NCI-H2081 treated with DMSO at 0.1 percent for 48 hours (cell line): ENCODE data around the gene C1QTNF1.

Experiments used
- DNase-seq: peaks from one replicate; lab custom pipeline; 2025; lab: John Stamatoyannopoulos, UW

C1QTNF1 gene

DNA sequence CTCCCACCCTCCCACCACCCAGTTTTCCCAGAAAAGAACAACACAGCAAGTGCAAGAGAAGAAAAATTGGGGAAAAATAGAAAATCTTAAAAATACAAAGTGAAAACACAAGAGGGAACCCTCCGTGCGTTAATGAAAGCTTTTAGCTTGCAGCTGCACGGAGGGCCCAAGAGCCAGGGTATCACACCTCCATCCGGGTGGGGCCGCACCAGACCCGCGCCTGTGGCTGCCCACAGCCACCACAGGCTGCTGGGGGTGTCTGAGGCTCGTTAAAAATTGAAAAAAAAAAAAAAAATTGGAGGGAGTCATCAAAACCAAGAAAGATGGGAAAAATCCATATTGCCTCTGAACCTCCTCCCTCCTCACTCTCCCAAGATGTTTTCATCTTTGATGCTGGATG, 69.3 kb downstream of the C1QTNF1 start:
- no peak for DNase-seq

DNA sequence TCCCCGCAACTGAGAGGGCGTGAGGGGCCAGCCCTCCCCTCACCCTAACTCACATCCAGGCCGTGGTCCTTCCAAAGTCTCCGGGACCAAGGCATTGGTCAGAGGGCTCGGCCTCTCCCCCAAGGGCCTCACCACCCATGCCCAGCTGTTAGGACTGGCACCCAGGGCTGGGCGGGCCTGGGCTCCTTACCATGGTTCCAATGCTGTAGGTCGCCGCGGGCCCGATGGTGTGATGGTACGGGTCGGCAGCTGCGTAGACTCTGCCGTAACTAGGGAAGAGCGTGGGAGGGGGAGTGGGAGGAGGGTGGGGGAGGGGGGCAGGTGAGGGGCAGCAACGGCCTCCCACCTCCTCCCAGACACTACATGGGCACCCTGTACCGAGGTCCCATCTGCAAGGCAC, 70.3 kb downstream of the C1QTNF1 start:
- DNase-seq: no peak

DNA sequence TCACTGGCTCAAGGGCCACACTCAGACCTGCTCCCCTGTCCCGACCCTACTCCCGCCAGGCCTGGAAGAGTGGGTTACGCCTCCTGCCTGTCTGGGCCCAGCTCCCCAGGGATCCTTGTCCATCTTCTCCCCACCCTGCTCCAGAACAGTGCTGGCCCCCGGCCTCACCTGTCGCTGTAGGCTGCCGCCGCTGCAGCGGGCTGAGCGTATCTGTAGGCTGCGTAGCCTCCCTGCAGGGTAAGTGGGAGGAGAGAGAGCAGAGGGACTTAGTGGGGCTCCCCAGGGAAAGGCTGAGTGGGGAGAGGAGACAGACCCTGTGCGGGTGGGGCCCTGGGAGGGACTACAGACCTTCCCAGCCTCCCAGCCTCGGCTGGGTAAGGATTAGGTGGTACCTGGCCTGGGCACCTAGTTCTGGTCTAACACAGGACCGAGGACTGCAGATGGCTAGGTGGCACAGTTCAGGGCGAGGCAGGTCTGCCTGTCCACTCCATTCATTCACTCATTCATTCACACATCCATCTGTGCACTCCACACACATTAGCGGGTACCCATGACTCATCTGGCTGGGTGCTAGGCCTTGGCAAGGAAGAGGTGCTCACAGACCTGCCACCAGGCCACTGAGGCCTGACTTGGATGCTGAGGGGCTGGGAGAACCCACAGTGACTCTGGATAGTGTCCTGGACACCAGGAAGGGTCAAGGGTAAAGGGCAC, 71.5 kb downstream of the C1QTNF1 start:
- DNase-seq: no peak

DNA sequence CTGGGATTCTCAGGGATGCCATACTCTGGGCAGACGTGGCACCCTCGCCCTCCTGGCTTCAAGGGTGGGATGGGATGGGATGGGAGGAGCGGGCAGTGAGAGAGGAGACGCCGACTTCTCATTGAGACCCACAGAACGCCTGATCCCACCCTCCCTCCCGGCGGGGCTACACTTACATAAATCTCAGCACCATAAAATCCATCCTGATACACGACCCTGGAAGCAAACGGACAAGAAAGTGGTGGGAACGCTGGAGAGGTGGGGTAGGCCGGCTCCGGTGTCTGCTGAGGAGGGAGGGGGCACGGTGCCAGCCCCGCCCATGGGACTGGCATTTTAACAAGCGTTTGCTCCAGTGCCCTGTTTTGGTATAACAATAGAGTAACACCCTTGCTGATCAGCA, 72.5 kb downstream of the C1QTNF1 start:
- DNase-seq: no peak

DNA sequence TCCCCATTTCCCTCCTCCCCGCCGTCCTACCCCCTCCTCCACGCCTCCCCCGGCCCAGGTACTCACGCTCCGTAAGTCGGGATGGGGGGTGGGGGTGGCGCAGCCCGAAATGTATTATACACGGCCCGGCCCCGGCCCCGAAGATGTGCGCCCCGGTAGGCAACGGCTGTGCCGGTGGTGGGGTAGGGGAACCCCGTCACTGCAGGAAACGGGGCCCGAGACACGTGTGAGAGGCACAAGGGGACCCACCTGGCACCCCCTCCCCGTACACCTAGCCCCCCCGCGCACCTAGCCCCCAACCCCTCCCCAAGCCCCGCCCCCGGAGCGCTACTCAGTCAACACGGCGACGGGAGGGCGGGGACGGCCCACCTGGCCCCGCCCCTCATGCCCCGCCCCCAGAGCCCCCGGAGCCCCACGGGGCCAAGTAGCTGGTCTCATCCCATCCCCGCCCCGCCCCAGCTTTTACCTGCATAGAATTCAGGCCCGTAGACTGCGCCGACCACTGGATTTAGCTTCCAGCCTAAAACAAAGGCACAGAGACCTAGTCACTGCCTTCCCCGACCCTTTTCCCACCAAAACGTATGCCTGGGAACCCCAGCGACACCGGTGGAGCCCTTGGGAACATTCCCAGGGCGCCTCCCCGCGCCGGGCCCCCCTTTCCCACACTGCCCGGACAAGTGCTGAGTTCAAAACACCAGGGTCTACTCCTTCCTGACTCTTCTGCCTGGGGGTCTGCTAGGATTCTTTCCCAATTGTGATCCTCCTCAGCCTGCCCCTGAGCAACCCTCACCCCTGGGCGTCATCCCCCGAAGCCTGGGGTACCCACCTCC, 73.5 kb downstream of the C1QTNF1 start:
- no peak for DNase-seq

DNA sequence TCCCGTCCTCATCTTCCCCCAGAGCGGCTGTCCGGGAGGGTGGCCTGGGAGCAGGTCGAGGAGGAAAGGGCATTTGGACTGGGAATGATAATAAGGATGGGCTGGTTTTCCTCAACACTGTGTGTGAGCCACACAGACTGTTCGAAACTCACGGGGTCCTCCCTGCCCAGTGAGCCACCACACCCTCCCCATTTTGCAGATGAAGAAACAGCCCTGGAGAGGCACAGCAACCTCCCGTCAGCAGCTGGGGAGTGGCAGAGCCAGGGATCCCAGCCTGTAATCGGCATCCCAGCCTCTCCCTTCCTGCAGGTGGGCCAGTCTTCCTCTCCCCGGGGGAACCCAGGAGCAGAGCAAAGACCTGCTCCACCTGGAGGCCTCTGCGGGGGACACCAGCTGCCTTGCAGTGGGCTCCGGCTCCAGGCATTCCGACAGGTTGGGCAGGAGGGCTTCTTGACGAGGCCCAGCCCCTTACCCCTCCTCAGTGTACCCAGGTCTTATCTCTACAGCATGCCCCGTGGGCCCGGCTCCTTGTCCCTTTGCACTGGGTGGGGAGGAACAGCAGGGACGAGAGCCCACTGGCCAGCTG, 74.4 kb downstream of the C1QTNF1 start:
- DNase-seq: no peak
